Measurements from ENCODE around the gene C2orf80. TPM values are rescaled to one million over a fixed set of nuclear protein-coding genes. Genes with fewer than 3 reads are reported as not detected.

Gene C2orf80
- total RNA-seq: not detected
- polyA plus RNA-seq (2013, experiment 1 of 2): not detected
- not detected for polyA plus RNA-seq (2013, experiment 2 of 2)
- total RNA-seq: 0 to 0.11 (median 0) reads per million in 172 experiments

GRCh38 chr2:208189810-208190503 lies at the start of gene C2orf80:
Gene C2orf80, minus strand, starts transcription at chr2:208190030. Its CDS starts 3,044 bp downstream, at chr2:208186986.
- H3K9me3 Mint-ChIP-seq: no peaks in the 10 kb centered on the region
- intact Hi-C loops (cut with DNase I, micrococcal nuclease): no loop called here
- ATAC-seq (ENCODE audit: poor library complexity) (no peak), DNase-seq (no peak)
- H3K27me3 ChIP-seq (ENCODE audit: control insufficient read depth in 1 of 2, insufficient read depth in 2 of 2, low read length in 2 of 2): no peaks in the 10 kb centered on the region
- H3K4me3 ChIP-seq (ENCODE audit: low read length): no peak within 1 kb of the TSS
- no peaks in the 10 kb centered on the region for H3K36me3 ChIP-seq (ENCODE audit: insufficient read depth, low read length)
- no peaks in the 10 kb centered on the region for H3K36me3 Mint-ChIP-seq (ENCODE audit: low read depth)
- no peaks in the 10 kb centered on the region for H3K4me1 Mint-ChIP-seq (ENCODE audit: low read depth)
- CTCF ChIA-PET: no interaction called here
- H3K4me1 ChIP-seq (ENCODE audit: insufficient read depth, low read length): no peaks in the 10 kb centered on the region
- no peak within 1 kb of the TSS for H3K4me3 Mint-ChIP-seq
- no peak within 1 kb of the TSS for H3K27ac Mint-ChIP-seq
- POLR2A ChIA-PET: no interaction called here
- no peaks in the 10 kb centered on the region for H3K9me3 ChIP-seq (ENCODE audit: control insufficient read depth in 1 of 2, insufficient read depth in 1 of 2, low read length in 2 of 2)
- H3K27ac ChIP-seq (ENCODE audit: low read depth in 1 of 2, low read length in 2 of 2): no peak within 1 kb of the TSS
- TF ChIP-seq CTCF (IDR thresholded peaks at IDR 0.05): no peak
- peaks cover 6% of the 10 kb centered on the region for H3K27me3 Mint-ChIP-seq

DNA sequence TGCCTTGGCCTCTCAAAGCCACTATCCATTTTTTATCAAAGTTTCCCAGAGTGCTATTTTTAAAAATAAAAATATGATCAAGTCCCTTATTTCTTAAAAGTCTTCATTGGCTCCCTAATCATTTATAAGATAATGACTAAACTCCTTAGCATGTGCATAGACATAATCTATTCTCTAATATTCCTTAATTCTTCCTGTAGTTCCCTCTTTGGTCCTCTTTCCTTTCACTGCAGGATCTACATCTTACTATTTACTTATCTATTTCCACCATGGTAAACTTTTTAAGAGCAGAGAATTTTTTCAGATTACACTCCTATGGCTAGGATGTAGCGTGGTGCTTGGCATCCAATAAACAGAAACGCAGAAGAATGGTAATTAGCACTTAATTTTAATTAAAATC lies 46.0 kb upstream of the C2orf80 start:
- H3K4me1 Mint-ChIP-seq (ENCODE audit: low read depth): no peaks in the 10 kb centered on the region
- H3K27me3 Mint-ChIP-seq: no peaks in the 10 kb centered on the region
- ATAC-seq (ENCODE audit: poor library complexity): no peak
- Histone ChIP-seq H3K4me1 (ENCODE audit: insufficient read depth, low read length) (no peaks in the 10 kb centered on the region), H3K4me3 (ENCODE audit: low read length) (no peak overlapping the region), H3K27me3 (ENCODE audit: control insufficient read depth in 1 of 2, insufficient read depth in 2 of 2, low read length in 2 of 2) (no peaks in the 10 kb centered on the region), H3K36me3 (ENCODE audit: insufficient read depth, low read length) (peaks cover 36% of the 10 kb centered on the region), H3K27ac (ENCODE audit: low read depth in 1 of 2, low read length in 2 of 2) (no peak overlapping the region), H3K9me3 (ENCODE audit: control insufficient read depth in 1 of 2, insufficient read depth in 1 of 2, low read length in 2 of 2) (no peaks in the 10 kb centered on the region)
- H3K9me3 Mint-ChIP-seq: peaks cover 13% of the 10 kb centered on the region
- peaks cover 51% of the 10 kb centered on the region for H3K36me3 Mint-ChIP-seq (ENCODE audit: low read depth)
- no peak overlapping the region for H3K4me3 Mint-ChIP-seq
- intact Hi-C loops (cut with DNase I, micrococcal nuclease): no loop called here
- no peak overlapping the region for H3K27ac Mint-ChIP-seq
- no peak for DNase-seq
- ChIA-PET POLR2A (no interaction called here), CTCF (no interaction called here)
- no peak for TF ChIP-seq CTCF (IDR thresholded peaks at IDR 0.05)

- intact Hi-C loops (cut with DNase I, micrococcal nuclease): no loop called here
- Histone ChIP-seq H3K4me3 (ENCODE audit: low read length) (no peak overlapping the region), H3K9me3 (ENCODE audit: control insufficient read depth in 1 of 2, insufficient read depth in 1 of 2, low read length in 2 of 2) (no peaks in the 10 kb centered on the region), H3K36me3 (ENCODE audit: insufficient read depth, low read length) (peaks cover 27% of the 10 kb centered on the region), H3K4me1 (ENCODE audit: insufficient read depth, low read length) (no peaks in the 10 kb centered on the region), H3K27ac (ENCODE audit: low read depth in 1 of 2, low read length in 2 of 2) (no peak overlapping the region), H3K27me3 (ENCODE audit: control insufficient read depth in 1 of 2, insufficient read depth in 2 of 2, low read length in 2 of 2) (no peaks in the 10 kb centered on the region)
- Mint-ChIP-seq H3K9me3 (peaks cover 13% of the 10 kb centered on the region), H3K27ac (no peak overlapping the region), H3K4me1 (ENCODE audit: low read depth) (no peaks in the 10 kb centered on the region), H3K27me3 (no peaks in the 10 kb centered on the region), H3K36me3 (ENCODE audit: low read depth) (peaks cover 42% of the 10 kb centered on the region), H3K4me3 (no peak overlapping the region)
- DNase-seq (no peak), ATAC-seq (ENCODE audit: poor library complexity) (no peak)
- POLR2A ChIA-PET: no interaction called here
- TF ChIP-seq CTCF (IDR thresholded peaks at IDR 0.05): no peak
- CTCF ChIA-PET: no interaction called here
Measured at GRCh38 chr2:208234786-208235185, 45.0 kb upstream of the C2orf80 start.

Measured in CD4-positive, alpha-beta T cell (primary cell).